OCI-LY7 (cell line): Measurements from ENCODE around the gene CAMLG.
"Not testable (repeated sequence)": the region's sequence is repeated elsewhere in the genome, so short reads cannot be mapped to it uniquely, and the experiment has no call there.

Source experiments
- EZH2phosphoT487 ChIP-seq: fragments of 200-600 bp; sonication (generic); IDR thresholded peaks from 2 replicates; pipeline ENCODE4 v1.6.1; 2018; ENCODE audit warnings: low read depth, borderline replicate concordance, mild to moderate bottlenecking, mixed run types, antibody characterized with exemption, low read length, moderate library complexity, mixed read lengths
- TF ChIP-seq, protein P1 (sequence below): fragments of 200-600 bp; sonication (generic); conservative IDR thresholded peaks from 2 replicates; pipeline ENCODE4 v1.5.1; 2014; ENCODE audit warnings: mild to moderate bottlenecking, antibody characterized with exemption, low read length, moderate library complexity, mixed read lengths

GRCh38 chr5:134715466-134715865, 22.9 kb upstream of the CAMLG start:
- TF ChIP-seq, protein P1, sequence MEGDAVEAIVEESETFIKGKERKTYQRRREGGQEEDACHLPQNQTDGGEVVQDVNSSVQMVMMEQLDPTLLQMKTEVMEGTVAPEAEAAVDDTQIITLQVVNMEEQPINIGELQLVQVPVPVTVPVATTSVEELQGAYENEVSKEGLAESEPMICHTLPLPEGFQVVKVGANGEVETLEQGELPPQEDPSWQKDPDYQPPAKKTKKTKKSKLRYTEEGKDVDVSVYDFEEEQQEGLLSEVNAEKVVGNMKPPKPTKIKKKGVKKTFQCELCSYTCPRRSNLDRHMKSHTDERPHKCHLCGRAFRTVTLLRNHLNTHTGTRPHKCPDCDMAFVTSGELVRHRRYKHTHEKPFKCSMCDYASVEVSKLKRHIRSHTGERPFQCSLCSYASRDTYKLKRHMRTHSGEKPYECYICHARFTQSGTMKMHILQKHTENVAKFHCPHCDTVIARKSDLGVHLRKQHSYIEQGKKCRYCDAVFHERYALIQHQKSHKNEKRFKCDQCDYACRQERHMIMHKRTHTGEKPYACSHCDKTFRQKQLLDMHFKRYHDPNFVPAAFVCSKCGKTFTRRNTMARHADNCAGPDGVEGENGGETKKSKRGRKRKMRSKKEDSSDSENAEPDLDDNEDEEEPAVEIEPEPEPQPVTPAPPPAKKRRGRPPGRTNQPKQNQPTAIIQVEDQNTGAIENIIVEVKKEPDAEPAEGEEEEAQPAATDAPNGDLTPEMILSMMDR = not testable (repeated sequence)
- not testable (repeated sequence) for TF ChIP-seq EZH2phosphoT487
